Measurements from ENCODE around the gene CXXC4. TPM values are rescaled to one million over a fixed set of nuclear protein-coding genes. Genes with fewer than 3 reads are reported as not detected.
A peak's percentile ranks its signal among the peaks of the same experiment; 100 is the strongest.

Gene CXXC4
- total RNA-seq, 1 experiment from 2014 or later: 4.2 TPM

GRCh38 chr4:104494185-104494584 is 509 bp downstream of the CXXC4 start:
- H2BK120ac ChIP-seq (ENCODE audit: low read depth, low read length, poor library complexity, severe bottlenecking): no peak overlapping the region
- H3K9me3 ChIP-seq (ENCODE audit: control insufficient read depth, low read depth, low read length): no peaks in the 10 kb centered on the region
- no peak overlapping the region for H2BK12ac ChIP-seq (ENCODE audit: insufficient read length, low read depth, low read length)
- H3K9ac ChIP-seq (ENCODE audit: extremely low read depth, insufficient read length, low read length): no peak overlapping the region
- no peak overlapping the region for H4K5ac ChIP-seq (ENCODE audit: insufficient read length, low read depth, low read length)
- no peak overlapping the region for H3K56ac ChIP-seq (ENCODE audit: insufficient read length, low read depth, low read length)
- H3K27me3 Mint-ChIP-seq (ENCODE audit: low read depth): peaks cover 5% of the 10 kb centered on the region
- H3K27me3 ChIP-seq (ENCODE audit: insufficient read depth, low read length): no peaks in the 10 kb centered on the region
- H2BK20ac ChIP-seq (ENCODE audit: low read depth, low read length, poor library complexity, severe bottlenecking): no peak overlapping the region
- H3K14ac ChIP-seq (ENCODE audit: insufficient read depth, low read length): no peak overlapping the region
- H3K23me2 ChIP-seq (ENCODE audit: insufficient read length, low read depth, low read length, poor library complexity, severe bottlenecking): peaks cover 21% of the 10 kb centered on the region
- H4K20me1 ChIP-seq (ENCODE audit: control insufficient read depth, insufficient read depth, insufficient read length): no peaks in the 10 kb centered on the region
- TF ChIP-seq, protein P1, sequence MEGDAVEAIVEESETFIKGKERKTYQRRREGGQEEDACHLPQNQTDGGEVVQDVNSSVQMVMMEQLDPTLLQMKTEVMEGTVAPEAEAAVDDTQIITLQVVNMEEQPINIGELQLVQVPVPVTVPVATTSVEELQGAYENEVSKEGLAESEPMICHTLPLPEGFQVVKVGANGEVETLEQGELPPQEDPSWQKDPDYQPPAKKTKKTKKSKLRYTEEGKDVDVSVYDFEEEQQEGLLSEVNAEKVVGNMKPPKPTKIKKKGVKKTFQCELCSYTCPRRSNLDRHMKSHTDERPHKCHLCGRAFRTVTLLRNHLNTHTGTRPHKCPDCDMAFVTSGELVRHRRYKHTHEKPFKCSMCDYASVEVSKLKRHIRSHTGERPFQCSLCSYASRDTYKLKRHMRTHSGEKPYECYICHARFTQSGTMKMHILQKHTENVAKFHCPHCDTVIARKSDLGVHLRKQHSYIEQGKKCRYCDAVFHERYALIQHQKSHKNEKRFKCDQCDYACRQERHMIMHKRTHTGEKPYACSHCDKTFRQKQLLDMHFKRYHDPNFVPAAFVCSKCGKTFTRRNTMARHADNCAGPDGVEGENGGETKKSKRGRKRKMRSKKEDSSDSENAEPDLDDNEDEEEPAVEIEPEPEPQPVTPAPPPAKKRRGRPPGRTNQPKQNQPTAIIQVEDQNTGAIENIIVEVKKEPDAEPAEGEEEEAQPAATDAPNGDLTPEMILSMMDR (conservative IDR thresholded peaks at IDR 0.05): no peak
- no peaks in the 10 kb centered on the region for H3K79me2 ChIP-seq (ENCODE audit: insufficient read depth, low read length)
- no peak overlapping the region for H2BK5ac ChIP-seq (ENCODE audit: insufficient read length, low read length)
- peaks cover 38 to 39% of the 10 kb centered on the region in 2 experiments for H3K4me1 Mint-ChIP-seq
- no peaks in the 10 kb centered on the region; the same call in 1 of the 2 replicates for H3K4me1 ChIP-seq (ENCODE audit: insufficient read depth, low read length)
- H2BK15ac ChIP-seq (ENCODE audit: low read depth, low read length): no peak overlapping the region
- peak overlapping the region; percentile 83 to 95 for H3K4me3 Mint-ChIP-seq
- DNase-seq: no peak
- no peak overlapping the region for H3T11ph ChIP-seq (ENCODE audit: low read length)
- no peaks in the 10 kb centered on the region for H3K9me3 Mint-ChIP-seq
- no peak overlapping the region for H2AFZ ChIP-seq (ENCODE audit: low read length)
- no peak overlapping the region for H3K27ac ChIP-seq (ENCODE audit: insufficient read length, low read depth, low read length)
- H3K27ac Mint-ChIP-seq: no peak overlapping the region
- no CpG with 5 or more reads among the region's 5 CpGs for WGBS (ENCODE audit: extremely low coverage, insufficient read length, low lambda C conversion rate)
- H3K18ac ChIP-seq (ENCODE audit: insufficient read length, low read depth, low read length): no peak overlapping the region
- H3K36me3 Mint-ChIP-seq (ENCODE audit: insufficient read depth in 1 of 3, low read depth in 3 of 3): no peaks in the 10 kb centered on the region; a peak in 2 of 7 replicates
- no peak overlapping the region for H4K8ac ChIP-seq (replicated peaks; ENCODE audit: insufficient read length, low read depth, low read length)
- no peak overlapping the region for H4K91ac ChIP-seq (ENCODE audit: insufficient read length, low read depth, low read length)
- H3K79me1 ChIP-seq (ENCODE audit: insufficient read depth, low read depth, low read length, poor library complexity, severe bottlenecking): no peaks in the 10 kb centered on the region
- H3K4me2 ChIP-seq (ENCODE audit: insufficient read depth, insufficient read length, low read length): peak overlapping the region; percentile 98
- no peak overlapping the region for H2AK5ac ChIP-seq (ENCODE audit: insufficient read length, low read length)
- no peak overlapping the region for H3K4ac ChIP-seq (ENCODE audit: low read depth, low read length)
- H3K23ac ChIP-seq (ENCODE audit: insufficient read length, low read depth, low read length): no peak overlapping the region
